Measurements from ENCODE around the gene SPARC.
"Not testable (repeated sequence)": the region's sequence is repeated elsewhere in the genome, so short reads cannot be mapped to it uniquely, and the experiment has no call there.

The SPARC gene

GRCh38 chr5:151692312-151692711 is 5.6 kb upstream of the SPARC start:
- H3K27me3 ChIP-seq (ENCODE audit: control insufficient read depth in 5 of 5, insufficient read depth in 4 of 5, low read length in 5 of 5) = no peaks in the 10 kb centered on the region
- no peaks in the 10 kb centered on the region for H3K36me3 ChIP-seq (ENCODE audit: control insufficient read depth in 5 of 5, insufficient read depth in 5 of 5, low read length in 5 of 5)
- no peak overlapping the region for H3K9ac ChIP-seq (ENCODE audit: low read length in 5 of 5)
- no peak overlapping the region for H3K27ac ChIP-seq (ENCODE audit: low read depth, low read length)
- peaks cover 2 to 50% (median 35%) of the 10 kb centered on the region in 5 donors for H3K4me1 ChIP-seq (ENCODE audit: control insufficient read depth in 5 of 5, insufficient read depth in 5 of 5, low read length in 5 of 5)
- H3K4me3 ChIP-seq (ENCODE audit: low read depth in 1 of 5, low read length in 5 of 5) = no peak overlapping the region
- H3K9me3 ChIP-seq (ENCODE audit: control insufficient read depth in 5 of 5, low read length in 5 of 5) = no peaks in the 10 kb centered on the region

GRCh38 chr5:151691706-151692105 is 5.0 kb upstream of the SPARC start:
- no peak overlapping the region for H3K4me3 ChIP-seq (ENCODE audit: low read depth in 1 of 5, low read length in 5 of 5)
- H3K27ac ChIP-seq (ENCODE audit: low read depth, low read length) = no peak overlapping the region
- H3K36me3 ChIP-seq (ENCODE audit: control insufficient read depth in 5 of 5, insufficient read depth in 5 of 5, low read length in 5 of 5) = no peaks in the 10 kb centered on the region
- no peaks in the 10 kb centered on the region for H3K9me3 ChIP-seq (ENCODE audit: control insufficient read depth in 5 of 5, low read length in 5 of 5)
- no peak overlapping the region for H3K9ac ChIP-seq (ENCODE audit: low read length in 5 of 5)
- H3K4me1 ChIP-seq (ENCODE audit: control insufficient read depth in 5 of 5, insufficient read depth in 5 of 5, low read length in 5 of 5) = peaks cover 5 to 50% (median 36%) of the 10 kb centered on the region in 5 donors
- no peaks in the 10 kb centered on the region for H3K27me3 ChIP-seq (ENCODE audit: control insufficient read depth in 5 of 5, insufficient read depth in 4 of 5, low read length in 5 of 5)

- not testable (repeated sequence) for H3K9me3 ChIP-seq (ENCODE audit: control insufficient read depth in 5 of 5, low read length in 5 of 5); H3K36me3 ChIP-seq (ENCODE audit: control insufficient read depth in 5 of 5, insufficient read depth in 5 of 5, low read length in 5 of 5); H3K9ac ChIP-seq (ENCODE audit: low read length in 5 of 5); H3K4me3 ChIP-seq (ENCODE audit: low read depth in 1 of 5, low read length in 5 of 5); H3K27ac ChIP-seq (ENCODE audit: low read depth, low read length); H3K27me3 ChIP-seq (ENCODE audit: control insufficient read depth in 5 of 5, insufficient read depth in 4 of 5, low read length in 5 of 5)
- H3K4me1 ChIP-seq (ENCODE audit: control insufficient read depth in 5 of 5, insufficient read depth in 5 of 5, low read length in 5 of 5) = peaks cover 5 to 40% (median 30%) of the 10 kb centered on the region in 5 donors
These were observed 2.9 kb upstream of the SPARC start for GRCh38 chr5:151689591-151689990.

- no peaks in the 10 kb centered on the region for H3K27me3 ChIP-seq (ENCODE audit: control insufficient read depth in 5 of 5, insufficient read depth in 4 of 5, low read length in 5 of 5)
- H3K4me1 ChIP-seq (ENCODE audit: control insufficient read depth in 5 of 5, insufficient read depth in 5 of 5, low read length in 5 of 5) = peaks cover 7 to 45% (median 34%) of the 10 kb centered on the region in 5 donors
- H3K27ac ChIP-seq (ENCODE audit: low read depth, low read length) = peak overlapping the region; percentile 99
- no peak overlapping the region for H3K9ac ChIP-seq (ENCODE audit: low read length in 5 of 5)
- H3K4me3 ChIP-seq (ENCODE audit: low read depth in 1 of 5, low read length in 5 of 5) = no peak overlapping the region
- H3K9me3 ChIP-seq (ENCODE audit: control insufficient read depth in 5 of 5, low read length in 5 of 5) = no peaks in the 10 kb centered on the region
- H3K36me3 ChIP-seq (ENCODE audit: control insufficient read depth in 5 of 5, insufficient read depth in 5 of 5, low read length in 5 of 5) = peaks cover 3 to 7% (median 6%) of the 10 kb centered on the region in 5 donors
These were observed 1.7 kb upstream of the SPARC start for GRCh38 chr5:151688436-151688835.

GRCh38 chr5:151685749-151686673 is 704 bp downstream of the SPARC start:
- peak overlapping the region; percentile 99 for H3K27ac ChIP-seq (ENCODE audit: low read depth, low read length)
- H3K4me1 ChIP-seq (ENCODE audit: control insufficient read depth in 5 of 5, insufficient read depth in 5 of 5, low read length in 5 of 5) = peaks cover 10 to 69% (median 58%) of the 10 kb centered on the region in 5 donors
- H3K36me3 ChIP-seq (ENCODE audit: control insufficient read depth in 5 of 5, insufficient read depth in 5 of 5, low read length in 5 of 5) = peaks cover 9 to 18% (median 17%) of the 10 kb centered on the region in 5 donors
- peak overlapping the region; percentile 76 to 99 (median 83) for H3K9ac ChIP-seq (ENCODE audit: low read length in 5 of 5)
- no peaks in the 10 kb centered on the region for H3K9me3 ChIP-seq (ENCODE audit: control insufficient read depth in 5 of 5, low read length in 5 of 5)
- H3K4me3 ChIP-seq (ENCODE audit: low read depth in 1 of 5, low read length in 5 of 5) = peak overlapping the region; percentile 81 to 99 (median 86)
- no peaks in the 10 kb centered on the region for H3K27me3 ChIP-seq (ENCODE audit: control insufficient read depth in 5 of 5, insufficient read depth in 4 of 5, low read length in 5 of 5)

GRCh38 chr5:151684690-151685361 is 1.9 kb downstream of the SPARC start:
- Histone ChIP-seq H3K4me1 (ENCODE audit: control insufficient read depth in 5 of 5, insufficient read depth in 5 of 5, low read length in 5 of 5) (peaks cover 15 to 79% (median 66%) of the 10 kb centered on the region in 5 donors), H3K9ac (ENCODE audit: low read length in 5 of 5) (peak overlapping the region; percentile 76 to 99 (median 83)), H3K27me3 (ENCODE audit: control insufficient read depth in 5 of 5, insufficient read depth in 4 of 5, low read length in 5 of 5) (no peaks in the 10 kb centered on the region), H3K36me3 (ENCODE audit: control insufficient read depth in 5 of 5, insufficient read depth in 5 of 5, low read length in 5 of 5) (peaks cover 9 to 23% (median 17%) of the 10 kb centered on the region in 5 donors), H3K4me3 (ENCODE audit: low read depth in 1 of 5, low read length in 5 of 5) (peak overlapping the region; percentile 81 to 99 (median 86)), H3K27ac (ENCODE audit: low read depth, low read length) (peak overlapping the region; percentile 99), H3K9me3 (ENCODE audit: control insufficient read depth in 5 of 5, low read length in 5 of 5) (no peaks in the 10 kb centered on the region)

GRCh38 chr5:151683986-151684588 is 2.6 kb downstream of the SPARC start:
- Histone ChIP-seq H3K27ac (ENCODE audit: low read depth, low read length) (peak overlapping the region; percentile 99), H3K4me1 (ENCODE audit: control insufficient read depth in 5 of 5, insufficient read depth in 5 of 5, low read length in 5 of 5) (peaks cover 21 to 86% (median 73%) of the 10 kb centered on the region in 5 donors), H3K4me3 (ENCODE audit: low read depth in 1 of 5, low read length in 5 of 5) (peak overlapping the region; percentile 81 to 99 (median 86)), H3K9me3 (ENCODE audit: control insufficient read depth in 5 of 5, low read length in 5 of 5) (no peaks in the 10 kb centered on the region), H3K27me3 (ENCODE audit: control insufficient read depth in 5 of 5, insufficient read depth in 4 of 5, low read length in 5 of 5) (no peaks in the 10 kb centered on the region), H3K9ac (ENCODE audit: low read length in 5 of 5) (peak overlapping the region; percentile 65 to 99 (median 76)), H3K36me3 (ENCODE audit: control insufficient read depth in 5 of 5, insufficient read depth in 5 of 5, low read length in 5 of 5) (peaks cover 9 to 30% (median 17%) of the 10 kb centered on the region in 5 donors)

- H3K4me1 ChIP-seq (ENCODE audit: control insufficient read depth in 5 of 5, insufficient read depth in 5 of 5, low read length in 5 of 5) = peaks cover 21 to 92% (median 79%) of the 10 kb centered on the region in 5 donors
- peaks cover 9 to 30% (median 17%) of the 10 kb centered on the region in 5 donors for H3K36me3 ChIP-seq (ENCODE audit: control insufficient read depth in 5 of 5, insufficient read depth in 5 of 5, low read length in 5 of 5)
- peak overlapping the region; percentile 81 to 99 (median 86) for H3K4me3 ChIP-seq (ENCODE audit: low read depth in 1 of 5, low read length in 5 of 5)
- H3K9ac ChIP-seq (ENCODE audit: low read length in 5 of 5) = peak overlapping the region in 3 of 5 donors; percentile 17 to 98 (median 76)
- H3K27me3 ChIP-seq (ENCODE audit: control insufficient read depth in 5 of 5, insufficient read depth in 4 of 5, low read length in 5 of 5) = no peaks in the 10 kb centered on the region
- peak overlapping the region; percentile 99 for H3K27ac ChIP-seq (ENCODE audit: low read depth, low read length)
- no peaks in the 10 kb centered on the region for H3K9me3 ChIP-seq (ENCODE audit: control insufficient read depth in 5 of 5, low read length in 5 of 5)
These were observed 3.3 kb downstream of the SPARC start for GRCh38 chr5:151683444-151683843.

GRCh38 chr5:151682751-151683331 is 3.9 kb downstream of the SPARC start:
- peaks cover 21 to 97% (median 79%) of the 10 kb centered on the region in 5 donors for H3K4me1 ChIP-seq (ENCODE audit: control insufficient read depth in 5 of 5, insufficient read depth in 5 of 5, low read length in 5 of 5)
- H3K9me3 ChIP-seq (ENCODE audit: control insufficient read depth in 5 of 5, low read length in 5 of 5) = no peaks in the 10 kb centered on the region
- no peaks in the 10 kb centered on the region for H3K27me3 ChIP-seq (ENCODE audit: control insufficient read depth in 5 of 5, insufficient read depth in 4 of 5, low read length in 5 of 5)
- H3K27ac ChIP-seq (ENCODE audit: low read depth, low read length) = peak overlapping the region; percentile 99
- H3K36me3 ChIP-seq (ENCODE audit: control insufficient read depth in 5 of 5, insufficient read depth in 5 of 5, low read length in 5 of 5) = peaks cover 9 to 32% (median 17%) of the 10 kb centered on the region in 5 donors
- peak overlapping the region; percentile 81 to 99 (median 86) for H3K4me3 ChIP-seq (ENCODE audit: low read depth in 1 of 5, low read length in 5 of 5)
- H3K9ac ChIP-seq (ENCODE audit: low read length in 5 of 5) = peak overlapping the region in 3 of 5 donors; percentile 17 to 65 (median 57)
